GM23248 (cell line): ENCODE data around the gene CRYBG1. TPM values are rescaled to one million over a fixed set of nuclear protein-coding genes. Genes with fewer than 3 reads are reported as not detected.
A peak's percentile ranks its signal among the peaks of the same experiment; 100 is the strongest.

Source experiments
- DNase-seq: peaks from one replicate; pipeline ENCODE4 v3.0.0-alpha.2; 2015
- H2AFZ ChIP-seq: fragments of 200-600 bp; sonication (generic); 2 replicates; pipeline ENCODE4 v1.6.1; 2016; ENCODE audit warnings: antibody characterized with exemption
- H3F3A ChIP-seq: fragments of 200-600 bp; sonication (generic); 2 replicates; pipeline ENCODE4 v1.6.1; 2016; ENCODE audit warnings: mild to moderate bottlenecking, antibody characterized with exemption, mixed run types; ENCODE audit not compliant: insufficient read depth
- H3K27ac ChIP-seq: fragments of 200-600 bp; sonication (generic); 2 replicates; pipeline ENCODE4 v1.5.1; 2016; ENCODE audit warnings: mild to moderate bottlenecking
- H3K27me3 ChIP-seq: fragments of 200-600 bp; sonication (generic); replicated peaks from 2 replicates; pipeline ENCODE4 v1.6.1; 2016; ENCODE audit warnings: mild to moderate bottlenecking; ENCODE audit not compliant: insufficient read depth
- H3K36me3 ChIP-seq: fragments of 200-600 bp; sonication (generic); 2 replicates; pipeline ENCODE4 v1.6.1; 2016; ENCODE audit warnings: low read depth, mild to moderate bottlenecking
- H3K4me1 ChIP-seq: fragments of 200-600 bp; sonication (generic); 2 replicates; pipeline ENCODE4 v1.6.1; 2016; ENCODE audit warnings: mild to moderate bottlenecking; ENCODE audit not compliant: insufficient read depth
- H3K4me2 ChIP-seq: fragments of 200-600 bp; sonication (generic); one replicate; pipeline ENCODE4 v1.6.1; 2016; ENCODE audit warnings: mild to moderate bottlenecking; ENCODE audit not compliant: unreplicated experiment
- H3K4me3 ChIP-seq: fragments of 200-600 bp; sonication (generic); 2 replicates; pipeline ENCODE4 v1.5.1; 2016; ENCODE audit warnings: mild to moderate bottlenecking
- H3K79me2 ChIP-seq: fragments of 200-600 bp; sonication (generic); 2 replicates; pipeline ENCODE4 v1.6.1; 2016; ENCODE audit warnings: mild to moderate bottlenecking; ENCODE audit not compliant: insufficient read depth
- H3K9ac ChIP-seq: fragments of 200-600 bp; sonication (generic); 2 replicates; pipeline ENCODE4 v1.6.1; 2016; ENCODE audit warnings: mild to moderate bottlenecking
- H3K9me2 ChIP-seq: fragments of 200-600 bp; sonication (generic); 2 replicates; pipeline ENCODE4 v1.6.1; 2016; ENCODE audit warnings: mixed run types, mild to moderate bottlenecking, moderate library complexity; ENCODE audit not compliant: insufficient read depth
- H3K9me3 ChIP-seq: fragments of 200-600 bp; sonication (generic); one replicate; pipeline ENCODE4 v1.6.1; 2017; ENCODE audit warnings: low read depth
- H4K20me1 ChIP-seq: fragments of 200-600 bp; sonication (generic); 2 replicates; pipeline ENCODE4 v1.6.0; 2016; ENCODE audit not compliant: insufficient read depth
- EZH2 ChIP-seq: fragments of 200-600 bp; sonication (generic); IDR thresholded peaks from 2 replicates; pipeline ENCODE4 v1.6.1; 2018; ENCODE audit warnings: antibody characterized with exemption, mild to moderate bottlenecking; ENCODE audit not compliant: insufficient read depth, poor library complexity, severe bottlenecking
- EZH2phosphoT487 ChIP-seq: fragments of 200-600 bp; sonication (generic); IDR thresholded peaks from 2 replicates; pipeline ENCODE4 v1.6.1; 2018; ENCODE audit warnings: antibody characterized with exemption, moderate library complexity, mild to moderate bottlenecking, low read depth; ENCODE audit not compliant: insufficient read depth
- WGBS, 2 experiments: methylation state at CpG; one replicate each; pipeline ENCODE4 v1.1.6; 2015 to 2017; ENCODE audit warnings: low lambda C conversion rate in 2 of 2, low coverage in 1 of 2; ENCODE audit errors: missing lambda C conversion rate in 2 of 2; 5-methylcytosine and 5-hydroxymethylcytosine counted together
- in situ Hi-C: fragments of 300-500 bp; cut with MboI; formaldehyde crosslinking; loops from 2 replicates; pipeline ENCODE4 v1.15.0; 2020
- polyA plus RNA-seq: library from polyadenylated mRNA; unstranded; fragments of >200 nt; fragmentation: Nextera tagmentation; extraction: Ambion mirVana; gene quantifications from 2 replicates; pipeline ENCODE4 v1.2.1, GENCODE V29; 2016
- total RNA-seq: library from RNA; depleted of rRNA; stranded (reverse); fragments of >200 nt; shearing (Covaris generic); gene quantifications from 2 replicates; pipeline ENCODE4 v1.2.3, GENCODE V29; 2014

Gene CRYBG1
- total and polyA plus RNA-seq, 2 experiments from 2014 or later: 1.9 to 8.4 TPM

DNA sequence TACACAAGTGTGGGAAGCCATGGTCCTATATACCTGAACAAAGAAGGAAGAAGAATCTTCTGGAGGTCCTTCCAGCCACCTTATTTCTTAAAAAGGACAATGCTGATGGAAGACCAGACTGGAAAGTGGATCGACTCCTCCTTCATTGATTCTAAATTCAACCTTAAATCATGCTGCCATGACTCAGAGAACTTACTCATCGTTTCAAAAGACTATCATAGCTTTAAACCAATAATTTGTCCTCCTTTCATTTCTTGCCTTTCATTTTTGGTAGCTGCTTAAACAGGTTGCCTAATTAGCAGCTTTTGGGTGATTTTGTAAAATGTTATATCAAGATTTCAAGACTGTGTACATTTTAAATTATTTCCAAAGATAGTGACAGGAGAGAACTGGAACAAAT lies 208.0 kb downstream of the CRYBG1 start:
- Histone ChIP-seq H3K79me2 (no peaks in the 10 kb centered on the region), H3K4me1 (peaks cover 17% of the 10 kb centered on the region), H3K27ac (no peak overlapping the region), H3K9me3 (no peaks in the 10 kb centered on the region), H3F3A (0 out of 2 replicates have a peak, but pooled peaks cover 4% of the 10 kb centered on the region), H4K20me1 (no peaks in the 10 kb centered on the region), H3K27me3 (no peaks in the 10 kb centered on the region), H3K36me3 (no peaks in the 10 kb centered on the region), H2AFZ (no peak overlapping the region), H3K9me2 (no peaks in the 10 kb centered on the region), H3K4me3 (no peak overlapping the region), H3K9ac (no peak overlapping the region), H3K4me2 (peak overlapping the region; percentile 43)
- peak; percentile 68 for DNase-seq
- WGBS, 2 experiments: 3 to 12% methylated on average over 2 of the region's 2 CpGs
- TF ChIP-seq EZH2phosphoT487 (no peak), EZH2 (no peak)
- in situ Hi-C loops: loop anchor here (5.0 to 10.0 kb wide), 3 partner anchors 121 to 416 kb away; no protein-coding TSS in a partner anchor

DNA sequence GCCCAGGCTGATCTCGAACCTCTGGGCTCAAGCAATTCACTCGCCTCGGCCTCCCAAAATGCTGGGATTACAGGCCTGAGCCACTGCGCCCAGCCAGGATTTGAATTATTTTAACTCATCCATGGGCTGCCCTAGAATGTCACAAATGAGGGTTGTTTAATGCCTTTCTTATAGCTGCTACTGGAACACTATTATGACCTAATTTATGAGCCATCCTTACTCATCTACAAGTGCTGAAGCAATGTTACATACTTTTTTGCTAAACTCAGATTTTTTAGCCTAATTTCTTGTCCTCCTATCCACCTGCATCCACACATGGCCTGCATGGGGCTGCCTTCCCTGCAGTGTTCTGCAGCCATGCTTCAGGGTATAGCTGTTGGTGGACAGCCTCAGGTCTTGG lies 208.9 kb downstream of the CRYBG1 start:
- peak overlapping the region; percentile 43 for H3K4me2 ChIP-seq
- TF ChIP-seq EZH2 (no peak), EZH2phosphoT487 (no peak)
- 55 to 56% methylated on average over 4 of the region's 4 CpGs for WGBS, 2 experiments
- no peaks in the 10 kb centered on the region for H4K20me1 ChIP-seq
- H3K27me3 ChIP-seq: no peaks in the 10 kb centered on the region
- in situ Hi-C loops: loop anchor here (5.0 to 10.0 kb wide), 3 partner anchors 122 to 415 kb away; no protein-coding TSS in a partner anchor
- peak; percentile 76 for DNase-seq
- no peak overlapping the region for H3K4me3 ChIP-seq
- H3K9me2 ChIP-seq: no peaks in the 10 kb centered on the region
- no peak overlapping the region for H3K9ac ChIP-seq
- H3K36me3 ChIP-seq: no peaks in the 10 kb centered on the region
- no peaks in the 10 kb centered on the region for H3K79me2 ChIP-seq
- H3K9me3 ChIP-seq: no peaks in the 10 kb centered on the region
- H3K27ac ChIP-seq: no peak overlapping the region
- H3K4me1 ChIP-seq: peaks cover 23% of the 10 kb centered on the region
- H2AFZ ChIP-seq: no peak overlapping the region
- peaks cover 11% of the 10 kb centered on the region for H3F3A ChIP-seq

DNA sequence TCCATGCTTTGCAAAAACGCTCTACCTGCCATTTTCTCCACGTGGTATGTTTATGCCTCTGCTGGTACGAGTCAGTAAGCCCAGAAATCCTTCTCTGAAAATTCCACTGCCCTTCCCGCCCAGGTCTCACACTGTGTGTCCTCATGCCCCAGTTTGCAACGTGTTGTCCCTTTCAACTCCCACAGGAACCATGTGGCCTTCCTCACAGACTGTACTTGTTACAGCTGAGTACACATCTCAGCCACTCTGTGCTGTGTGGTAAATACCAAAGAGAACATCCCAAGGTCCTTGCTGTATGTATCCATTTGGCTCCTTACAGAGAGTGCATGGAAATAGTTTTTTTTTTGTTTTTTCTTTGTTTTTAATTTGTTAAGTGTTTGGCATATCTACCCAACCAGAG lies 211.9 kb downstream of the CRYBG1 start:
- Histone ChIP-seq H3K4me2 (no peak overlapping the region), H3F3A (peaks cover 14% of the 10 kb centered on the region), H3K4me1 (peaks cover 32% of the 10 kb centered on the region), H3K9me2 (no peaks in the 10 kb centered on the region), H3K9ac (no peak overlapping the region), H3K79me2 (no peaks in the 10 kb centered on the region), H3K27me3 (no peaks in the 10 kb centered on the region), H3K4me3 (no peak overlapping the region), H3K9me3 (no peaks in the 10 kb centered on the region), H2AFZ (no peak overlapping the region), H3K27ac (no peak overlapping the region), H4K20me1 (no peaks in the 10 kb centered on the region), H3K36me3 (no peaks in the 10 kb centered on the region)
- 69% methylated on average over 5 of the region's 5 CpGs for WGBS, 2 experiments
- in situ Hi-C loops: no loop called here
- DNase-seq: no peak
- TF ChIP-seq EZH2phosphoT487 (no peak), EZH2 (no peak)

DNA sequence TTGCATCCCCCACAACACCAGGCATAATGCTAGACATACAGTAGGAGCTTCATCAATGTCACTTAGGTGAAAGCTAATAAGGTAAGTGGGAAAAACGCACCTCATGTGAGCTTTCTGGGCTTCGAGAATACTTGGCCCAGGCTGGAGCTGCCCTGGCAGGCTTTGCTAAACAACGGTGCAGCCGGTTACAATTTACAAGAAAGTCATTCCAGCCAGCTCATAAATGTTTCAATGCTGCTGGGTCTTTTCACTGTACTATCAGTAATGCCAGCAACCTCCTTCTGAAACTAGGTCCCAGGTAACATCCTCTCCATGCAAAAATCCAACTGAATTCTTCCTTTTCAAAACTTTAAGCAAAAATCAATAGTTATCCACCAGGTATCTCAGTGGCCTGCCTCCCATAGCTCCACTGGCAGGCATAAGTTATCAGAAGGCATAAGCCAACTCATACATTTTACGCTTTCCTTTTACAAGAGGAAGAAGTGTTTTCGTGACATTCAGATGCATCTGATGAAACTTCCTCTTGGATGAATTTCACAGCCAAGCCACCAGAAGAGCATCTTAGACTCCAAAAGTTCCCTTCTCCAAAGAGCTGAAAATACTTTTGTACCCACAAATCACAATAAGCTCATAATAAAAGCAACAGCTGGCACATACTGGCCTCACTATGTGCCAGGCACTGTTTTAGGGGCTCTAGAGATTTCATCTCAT lies 212.5 kb downstream of the CRYBG1 start:
- no peaks in the 10 kb centered on the region for H3K36me3 ChIP-seq
- H3K79me2 ChIP-seq: no peaks in the 10 kb centered on the region
- no peak overlapping the region for H3K4me3 ChIP-seq
- peaks cover 14% of the 10 kb centered on the region for H3F3A ChIP-seq
- no peaks in the 10 kb centered on the region for H3K9me2 ChIP-seq
- DNase-seq: no peak
- TF ChIP-seq EZH2: no peak
- no peak for TF ChIP-seq EZH2phosphoT487
- no peak overlapping the region for H2AFZ ChIP-seq
- peaks cover 32% of the 10 kb centered on the region for H3K4me1 ChIP-seq
- H4K20me1 ChIP-seq: no peaks in the 10 kb centered on the region
- H3K9ac ChIP-seq: no peak overlapping the region
- 56 to 57% methylated on average over 6 of the region's 6 CpGs for WGBS, 2 experiments
- no peaks in the 10 kb centered on the region for H3K27me3 ChIP-seq
- no peak overlapping the region for H3K27ac ChIP-seq
- H3K9me3 ChIP-seq: no peaks in the 10 kb centered on the region
- H3K4me2 ChIP-seq: no peak overlapping the region
- in situ Hi-C loops: no loop called here
